Right forelimb (tissue), 1 donor: ENCODE results near the gene DTNA.

Experiments
- DNase-seq: peaks from one replicate; pipeline ENCODE4 v3.0.0-alpha.2; 2018

Gene DTNA

GRCh38 chr18:34809451-34810072 lies 99.5 kb downstream of the DTNA start:
- DNase-seq = no peak

GRCh38 chr18:34816183-34816582 lies 106.1 kb downstream of the DTNA start:
- no peak for DNase-seq

DNA sequence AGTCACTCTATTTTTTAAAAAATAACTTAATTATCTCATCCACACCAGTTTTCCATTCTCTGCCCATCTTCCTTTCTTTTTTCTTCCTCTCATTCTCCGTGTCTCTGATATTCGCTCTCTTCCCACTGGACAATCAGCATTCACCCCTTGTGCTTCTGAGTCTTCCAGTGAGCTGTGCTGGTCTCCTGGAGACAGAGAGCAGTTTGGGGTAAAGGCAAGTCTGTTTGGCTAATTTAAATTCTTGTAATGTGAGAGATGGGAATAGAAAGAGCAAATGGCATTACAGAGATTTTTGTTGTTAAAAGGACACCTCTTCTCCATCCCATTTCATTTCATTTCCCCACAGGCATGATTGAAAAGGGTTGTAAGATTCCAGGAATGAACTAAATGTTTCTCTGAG lies 107.5 kb downstream of the DTNA start:
- no peak for DNase-seq

DNA sequence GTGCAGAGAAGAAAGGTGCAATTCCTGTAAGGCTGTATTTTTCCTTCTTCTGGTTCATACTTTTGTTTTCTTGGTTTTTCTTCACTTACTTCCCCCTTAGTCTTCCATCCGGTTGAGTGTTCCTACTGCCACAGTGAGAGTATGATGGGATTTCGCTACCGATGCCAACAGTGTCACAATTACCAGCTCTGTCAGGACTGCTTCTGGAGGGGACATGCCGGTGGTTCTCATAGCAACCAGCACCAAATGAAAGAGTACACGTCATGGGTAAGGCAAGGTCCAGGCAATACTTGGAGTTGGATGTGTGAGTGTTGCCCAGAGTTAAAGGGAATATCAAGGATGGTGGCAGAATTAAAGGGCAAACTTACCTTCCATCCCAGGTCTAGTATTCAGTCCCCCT lies 108.0 kb downstream of the DTNA start:
- no peak for DNase-seq

- DNase-seq = no peak
Measured at GRCh38 chr18:34820360-34821065, 110.4 kb downstream of the DTNA start.

GRCh38 chr18:34821669-34822210 lies 111.6 kb downstream of the DTNA start:
- no peak for DNase-seq

- no peak for DNase-seq
Measured at GRCh38 chr18:34828093-34828492, 118.0 kb downstream of the DTNA start.

- no peak for DNase-seq
Measured at GRCh38 chr18:34834897-34835296, 124.8 kb downstream of the DTNA start.

DNA sequence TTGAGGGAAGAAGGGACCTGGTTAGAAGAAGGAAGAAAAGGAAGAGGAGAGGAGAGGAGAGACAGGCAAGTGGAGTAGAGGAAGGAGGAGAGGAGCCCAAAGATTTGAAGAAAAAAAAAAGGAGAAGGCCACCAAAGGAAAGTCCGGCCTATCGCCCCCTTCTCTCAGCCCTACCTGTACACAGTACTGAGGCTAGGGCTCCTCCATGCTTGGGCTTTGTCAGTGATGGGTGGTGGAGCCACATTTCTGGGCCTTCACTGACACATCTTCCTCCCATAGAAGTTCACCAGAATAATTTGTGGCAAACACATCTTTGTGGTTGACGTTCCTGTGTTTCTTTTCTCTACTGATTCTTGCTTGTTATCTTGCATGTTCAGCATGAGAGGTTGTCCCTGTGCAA lies 125.4 kb downstream of the DTNA start:
- DNase-seq = no peak

DNA sequence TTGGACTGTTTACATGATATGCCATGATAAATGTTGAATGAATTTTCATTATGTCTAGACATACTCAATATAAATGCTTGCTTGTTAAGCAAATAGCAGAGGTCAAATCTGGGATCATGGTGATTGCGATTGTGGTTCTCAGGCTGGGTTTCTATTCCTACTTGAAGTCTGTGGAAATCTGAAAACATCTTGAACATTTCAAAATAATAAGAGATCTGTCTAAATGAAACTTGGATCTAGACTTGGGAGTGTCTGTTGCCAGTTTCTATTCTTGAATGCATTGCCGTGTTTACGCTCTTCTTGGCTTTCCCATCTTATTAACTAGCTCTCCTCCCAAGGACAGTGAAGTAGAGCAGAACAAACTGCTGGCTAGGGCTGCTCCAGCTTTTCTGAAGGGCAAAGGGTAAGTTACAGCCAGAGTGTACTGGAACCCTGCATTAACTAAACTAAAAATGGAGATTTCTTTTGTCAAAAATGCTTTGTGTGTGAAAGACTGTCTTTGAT lies 127.7 kb downstream of the DTNA start:
- DNase-seq = no peak

DNA sequence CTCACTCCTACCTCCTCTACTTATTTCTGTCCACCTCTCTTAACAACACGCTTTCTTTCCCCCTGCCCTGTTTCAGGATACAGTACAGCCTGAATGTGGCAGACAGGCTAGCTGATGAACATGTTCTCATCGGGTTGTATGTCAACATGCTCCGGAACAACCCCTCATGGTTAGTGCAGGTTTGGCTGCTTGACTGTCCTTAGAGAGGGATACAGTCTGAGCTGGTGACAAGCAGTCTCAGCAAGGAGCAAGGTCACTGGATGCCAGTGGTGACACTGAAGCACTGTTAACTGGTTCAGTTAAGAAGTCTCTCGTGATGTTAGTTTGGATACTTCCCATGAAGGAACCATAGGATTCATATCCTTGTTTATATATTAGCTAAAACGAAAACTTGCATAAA lies 128.6 kb downstream of the DTNA start:
- DNase-seq = no peak

- DNase-seq = no peak
Measured at GRCh38 chr18:34840256-34840826, 130.2 kb downstream of the DTNA start.

DNA sequence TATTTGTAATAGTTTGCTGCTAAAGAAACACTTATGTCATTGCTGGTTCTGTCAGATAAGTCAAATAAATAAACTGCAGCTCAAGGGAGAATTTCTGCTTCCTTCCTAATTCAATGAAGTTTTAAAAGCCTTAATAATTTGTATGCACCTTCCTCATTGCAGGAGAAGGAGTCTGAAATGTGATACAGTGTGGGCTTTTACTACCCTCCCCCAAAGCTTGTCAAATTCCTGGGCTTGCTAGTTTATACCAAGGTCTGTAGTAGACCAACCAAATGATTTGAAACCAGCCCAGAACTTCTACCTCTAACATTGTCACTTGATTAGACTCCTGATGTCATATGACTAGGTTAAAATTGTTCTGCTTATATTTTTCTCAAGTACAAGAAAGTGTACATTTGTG lies 131.8 kb downstream of the DTNA start:
- no peak for DNase-seq

- DNase-seq = no peak
Measured at GRCh38 chr18:34844072-34844471, 134.0 kb downstream of the DTNA start.

DNA sequence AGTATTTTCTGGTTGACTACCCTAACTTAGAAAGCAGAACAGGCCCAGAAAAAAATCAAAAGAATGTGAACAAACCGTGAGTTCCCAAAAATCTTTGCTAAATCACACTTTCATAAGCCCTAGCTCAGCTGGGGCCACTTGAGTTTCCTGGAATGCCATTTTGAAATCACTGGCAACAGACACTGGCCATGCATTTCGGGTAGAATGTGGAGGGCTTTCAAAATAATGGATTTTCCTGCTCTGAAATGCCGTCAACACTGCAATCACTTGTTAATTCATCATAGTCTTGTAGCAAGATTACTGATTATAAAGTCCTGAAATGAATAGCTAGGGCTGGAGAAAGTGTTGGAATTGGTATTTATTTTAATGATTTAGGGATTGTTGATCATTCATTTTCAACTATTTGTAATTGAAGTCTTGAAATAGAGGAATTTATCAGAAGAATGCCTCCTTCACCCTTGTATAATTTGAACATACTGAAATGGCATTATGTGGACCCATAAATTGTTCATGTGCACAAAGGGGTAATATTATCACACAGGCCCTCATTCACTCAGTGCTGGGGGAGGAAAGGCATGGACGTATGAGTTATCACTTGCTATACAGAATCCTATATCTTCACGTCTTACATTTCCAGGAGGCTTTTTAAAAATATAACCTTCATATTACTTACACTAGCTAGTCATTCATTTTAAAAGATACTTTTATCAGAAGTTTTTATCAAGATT lies 134.8 kb downstream of the DTNA start:
- DNase-seq = no peak

DNA sequence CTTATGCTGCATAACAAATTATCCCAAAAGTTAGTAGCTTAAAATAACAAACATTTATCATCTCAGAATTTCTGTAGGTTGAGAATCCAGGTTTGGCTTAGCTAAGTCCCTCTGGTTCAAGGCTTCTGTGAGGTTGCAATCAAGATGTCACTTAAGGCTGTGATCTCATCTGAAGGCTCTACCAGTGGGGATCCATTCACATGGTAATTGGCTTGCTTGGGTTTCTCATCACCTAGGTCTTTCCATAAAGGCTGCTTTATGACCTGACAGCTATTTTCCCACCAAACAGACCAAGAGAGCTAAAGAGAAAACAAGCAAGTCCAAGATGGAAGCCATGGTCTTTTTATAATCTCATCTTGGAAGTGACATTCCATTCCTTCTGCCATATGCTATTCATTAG lies 137.3 kb downstream of the DTNA start:
- DNase-seq = no peak

- DNase-seq = no peak
Measured at GRCh38 chr18:34848156-34848555, 138.1 kb downstream of the DTNA start.

- DNase-seq = no peak
Measured at GRCh38 chr18:34848695-34849094, 138.6 kb downstream of the DTNA start.

DNA sequence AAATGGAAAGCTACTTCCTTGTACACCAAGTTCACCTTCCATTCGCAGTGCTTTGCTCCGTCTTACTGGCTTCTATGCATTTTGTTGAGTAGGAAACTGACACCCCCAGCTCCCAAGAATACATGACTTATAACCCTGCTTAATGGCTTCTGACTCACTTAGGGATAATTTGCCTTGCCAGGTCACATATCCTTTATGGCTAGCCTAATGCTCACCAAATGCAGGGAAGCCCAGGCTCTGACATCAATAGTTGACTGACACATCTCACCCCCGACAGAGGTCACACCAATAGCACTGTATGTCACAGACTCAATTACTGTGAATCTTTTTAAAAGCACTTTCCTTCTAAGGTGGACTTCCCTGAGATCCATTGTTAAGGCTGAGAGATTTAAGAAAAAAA lies 147.2 kb downstream of the DTNA start:
- DNase-seq = no peak

GRCh38 chr18:34858188-34858587 lies 148.1 kb downstream of the DTNA start:
- DNase-seq = no peak

GRCh38 chr18:34859496-34859895 lies 149.4 kb downstream of the DTNA start:
- no peak for DNase-seq

- DNase-seq = no peak
Measured at GRCh38 chr18:34862561-34862960, 152.5 kb downstream of the DTNA start.

- DNase-seq = no peak
Measured at GRCh38 chr18:34863702-34864101, 153.6 kb downstream of the DTNA start.
